ENCODE measurements around the gene RIPPLY3.
A peak's percentile ranks its signal among the peaks of the same experiment; 100 is the strongest.

The RIPPLY3 gene, protein sequence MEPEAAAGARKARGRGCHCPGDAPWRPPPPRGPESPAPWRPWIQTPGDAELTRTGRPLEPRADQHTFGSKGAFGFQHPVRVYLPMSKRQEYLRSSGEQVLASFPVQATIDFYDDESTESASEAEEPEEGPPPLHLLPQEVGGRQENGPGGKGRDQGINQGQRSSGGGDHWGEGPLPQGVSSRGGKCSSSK

DNA sequence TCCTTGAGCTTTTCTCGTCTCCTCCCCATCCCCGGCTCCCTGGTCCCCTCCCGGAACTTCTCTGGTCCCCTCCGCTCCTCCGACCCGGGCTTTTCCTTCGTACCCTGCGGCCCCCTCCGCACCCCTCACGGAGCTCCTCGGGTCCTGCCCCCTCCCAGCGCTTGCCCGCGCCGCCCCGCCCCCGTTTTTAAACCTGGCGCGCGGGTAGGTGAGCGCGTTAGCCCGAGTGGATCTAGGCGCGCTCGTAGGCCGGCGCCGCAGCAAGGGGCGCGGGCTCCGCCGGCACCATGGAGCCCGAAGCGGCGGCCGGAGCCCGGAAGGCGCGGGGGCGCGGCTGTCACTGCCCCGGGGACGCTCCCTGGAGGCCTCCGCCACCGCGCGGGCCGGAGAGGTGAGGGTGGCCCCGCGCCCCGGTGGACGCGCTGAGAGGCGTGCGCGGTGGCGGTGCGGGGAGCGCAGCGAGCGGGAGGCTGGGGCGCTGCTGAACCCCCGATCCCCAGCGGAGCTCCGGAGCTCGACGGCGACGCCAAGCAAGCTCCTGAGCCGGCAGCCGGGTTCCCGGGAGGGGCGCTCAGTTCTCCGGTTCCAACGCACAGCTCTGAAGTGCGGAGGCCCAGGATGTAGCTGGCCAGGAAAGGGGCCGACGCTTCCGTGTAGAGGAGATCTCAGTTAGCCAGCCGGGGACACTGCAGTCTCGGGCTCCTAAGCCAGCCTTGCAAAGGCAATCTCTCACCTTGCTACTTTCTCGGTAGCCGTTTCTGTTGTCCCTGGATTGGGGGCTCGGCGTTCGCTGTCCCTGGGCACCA is at the start of gene RIPPLY3:
Gene RIPPLY3 (plus strand): TSS at position 217 of the 806 bp plus-strand sequence. CDS start 71 bp downstream, at position 288.
- peak within 1 kb of the TSS; percentile 42 for H3K4me3 ChIP-seq (replicated peaks; ENCODE audit: low read depth, low read length)
- TF ChIP-seq, protein P1, sequence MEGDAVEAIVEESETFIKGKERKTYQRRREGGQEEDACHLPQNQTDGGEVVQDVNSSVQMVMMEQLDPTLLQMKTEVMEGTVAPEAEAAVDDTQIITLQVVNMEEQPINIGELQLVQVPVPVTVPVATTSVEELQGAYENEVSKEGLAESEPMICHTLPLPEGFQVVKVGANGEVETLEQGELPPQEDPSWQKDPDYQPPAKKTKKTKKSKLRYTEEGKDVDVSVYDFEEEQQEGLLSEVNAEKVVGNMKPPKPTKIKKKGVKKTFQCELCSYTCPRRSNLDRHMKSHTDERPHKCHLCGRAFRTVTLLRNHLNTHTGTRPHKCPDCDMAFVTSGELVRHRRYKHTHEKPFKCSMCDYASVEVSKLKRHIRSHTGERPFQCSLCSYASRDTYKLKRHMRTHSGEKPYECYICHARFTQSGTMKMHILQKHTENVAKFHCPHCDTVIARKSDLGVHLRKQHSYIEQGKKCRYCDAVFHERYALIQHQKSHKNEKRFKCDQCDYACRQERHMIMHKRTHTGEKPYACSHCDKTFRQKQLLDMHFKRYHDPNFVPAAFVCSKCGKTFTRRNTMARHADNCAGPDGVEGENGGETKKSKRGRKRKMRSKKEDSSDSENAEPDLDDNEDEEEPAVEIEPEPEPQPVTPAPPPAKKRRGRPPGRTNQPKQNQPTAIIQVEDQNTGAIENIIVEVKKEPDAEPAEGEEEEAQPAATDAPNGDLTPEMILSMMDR (IDR thresholded peaks at IDR 0.05; ENCODE audit: low read length, missing control alignments), result no peak
- DNase-seq (ENCODE audit: low read depth), result peak; percentile 13

DNA sequence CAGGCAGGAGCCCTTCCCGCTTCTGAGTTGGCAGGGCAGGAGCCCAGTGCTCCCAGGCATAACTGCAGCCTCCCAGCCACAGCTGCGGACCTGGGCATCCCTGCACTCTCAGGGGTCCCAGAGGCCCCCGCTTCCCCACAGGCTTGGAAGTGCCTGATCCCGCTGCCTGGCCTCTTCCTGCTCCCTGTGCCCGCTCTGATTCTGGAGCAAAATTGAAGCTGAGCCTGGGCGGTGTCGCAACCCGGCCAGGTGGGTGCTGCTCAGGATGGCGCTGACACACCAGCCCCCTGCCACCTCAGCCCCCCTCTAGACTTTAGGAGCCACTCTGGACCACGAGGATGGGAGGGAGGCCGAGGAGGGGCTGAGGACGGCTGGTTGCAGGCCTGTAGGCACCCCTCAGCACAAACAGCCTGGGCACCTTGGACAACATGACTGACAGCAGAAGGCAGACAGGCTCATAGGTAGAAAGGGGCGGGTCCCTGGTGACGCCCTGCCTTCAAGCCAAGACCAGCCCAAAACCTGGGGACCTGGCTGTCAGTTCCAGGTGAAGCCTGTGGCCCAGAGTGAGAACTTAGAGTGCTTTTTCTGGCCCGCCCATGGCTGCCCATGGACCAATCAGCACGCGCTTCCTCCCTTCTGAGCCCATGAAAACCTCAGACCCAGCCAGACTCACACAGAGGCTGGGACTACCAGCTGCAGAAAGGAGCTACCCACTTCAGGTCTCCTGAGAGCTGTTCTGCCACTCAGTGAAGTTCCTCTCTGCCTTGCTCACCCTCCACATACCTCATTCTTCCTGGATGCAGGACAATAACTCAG is 47.3 kb upstream of the RIPPLY3 start:
- TF ChIP-seq, protein P1 (IDR thresholded peaks at IDR 0.05; ENCODE audit: low read length, missing control alignments), result no peak
- no peak for DNase-seq (ENCODE audit: low read depth)
- no peak overlapping the region for H3K4me3 ChIP-seq (replicated peaks; ENCODE audit: low read depth, low read length)

DNA sequence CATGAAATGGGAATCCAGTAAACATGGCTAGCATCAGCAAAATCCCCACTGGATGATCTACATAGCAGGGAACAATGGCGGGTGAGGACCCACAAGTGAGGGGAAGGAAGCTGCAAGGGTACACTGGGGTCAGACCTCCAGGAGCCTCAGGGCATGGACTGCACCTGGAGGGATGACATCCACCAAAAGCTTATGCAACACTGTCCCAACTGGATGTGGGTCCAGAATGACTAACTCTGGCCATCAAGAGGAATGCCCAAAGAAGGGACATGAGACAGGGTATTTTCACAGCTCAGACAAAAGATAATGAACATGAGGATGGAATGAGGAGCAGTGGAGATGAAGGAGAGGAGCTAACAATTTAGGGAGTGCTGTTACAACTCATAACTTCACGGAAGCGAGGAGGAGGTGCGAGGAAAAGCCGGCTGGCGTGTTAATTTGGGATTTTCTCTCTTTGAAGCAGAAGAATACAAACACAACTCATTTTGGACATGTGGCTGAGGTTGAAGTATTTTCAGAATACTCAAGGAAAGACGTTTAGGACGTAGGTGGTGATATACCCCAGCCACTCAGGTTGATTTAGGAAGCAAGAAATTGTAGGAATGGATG is 45.7 kb upstream of the RIPPLY3 start:
- TF ChIP-seq, protein P1 (IDR thresholded peaks at IDR 0.05; ENCODE audit: low read length, missing control alignments), result no peak
- no peak overlapping the region for H3K4me3 ChIP-seq (replicated peaks; ENCODE audit: low read depth, low read length)
- DNase-seq (ENCODE audit: low read depth), result no peak

DNA sequence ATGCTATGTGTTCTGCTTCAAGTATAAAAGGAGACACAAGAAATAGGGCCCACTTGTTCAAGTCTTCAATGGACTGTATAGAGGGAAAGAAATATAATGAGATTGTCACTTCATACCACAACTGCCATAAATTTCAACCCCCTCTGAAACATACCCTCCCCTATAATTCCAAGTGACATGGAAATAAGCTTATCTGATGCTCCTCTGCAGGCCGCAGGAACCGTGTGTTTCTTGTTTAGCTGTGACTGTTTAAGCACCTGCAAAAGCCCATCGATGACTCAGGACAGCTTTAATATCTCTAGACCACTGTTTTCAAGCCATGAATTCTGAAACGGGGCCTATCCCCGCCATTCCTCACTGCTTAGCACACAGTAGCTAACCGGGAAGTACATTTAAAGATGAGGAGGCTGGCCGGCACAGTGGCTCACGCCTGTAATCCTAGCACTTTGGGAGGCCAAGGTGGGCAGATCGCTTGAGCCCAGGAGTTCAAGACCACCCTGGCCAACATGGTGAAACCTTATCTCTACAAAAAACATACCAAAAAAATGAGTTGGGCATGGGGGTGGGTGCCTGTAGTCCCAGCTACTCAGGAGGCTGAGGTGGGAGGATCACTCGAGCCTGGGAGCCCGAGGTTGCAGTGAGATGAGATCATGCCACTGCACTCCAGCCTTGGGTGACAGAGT is 44.3 kb upstream of the RIPPLY3 start:
- no peak overlapping the region for H3K4me3 ChIP-seq (replicated peaks; ENCODE audit: low read depth, low read length)
- TF ChIP-seq, protein P1 (IDR thresholded peaks at IDR 0.05; ENCODE audit: low read length, missing control alignments), result no peak
- no peak for DNase-seq (ENCODE audit: low read depth)

DNA sequence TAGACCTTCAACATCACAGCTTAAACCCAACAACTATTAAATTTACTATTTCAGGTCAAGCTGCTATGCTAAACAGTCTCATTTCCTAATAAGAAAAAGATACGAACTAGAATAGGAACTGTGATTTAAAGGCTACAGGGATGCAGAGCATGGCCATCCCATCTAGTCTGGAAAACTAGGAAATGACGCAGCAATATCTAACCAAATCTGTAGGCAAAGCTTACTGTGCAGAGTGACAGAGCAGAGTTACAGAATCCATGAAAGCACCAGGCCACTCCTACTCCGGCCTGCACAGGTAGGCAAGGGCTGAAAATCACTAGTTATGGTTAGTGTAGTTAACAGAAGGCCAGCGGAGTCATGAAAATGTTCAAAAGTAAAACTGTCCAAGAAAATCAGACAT is 42.1 kb upstream of the RIPPLY3 start:
- no peak for DNase-seq (ENCODE audit: low read depth)
- TF ChIP-seq, protein P1 (IDR thresholded peaks at IDR 0.05; ENCODE audit: low read length, missing control alignments), result no peak
- no peak overlapping the region for H3K4me3 ChIP-seq (replicated peaks; ENCODE audit: low read depth, low read length)

All from fibroblast of pulmonary artery (primary cell).